ENCODE measurements around the gene GRPR. TPM values are rescaled to one million over a fixed set of nuclear protein-coding genes. Genes with fewer than 3 reads are reported as not detected.

Gene GRPR
- total and polyA plus RNA-seq, 10 of the 15 experiments (the other 5 are each of a cell fraction or from before 2014, with no cell fraction given), result 0.10 to 3.7 (median 0.21) TPM; not detected in 1

DNA sequence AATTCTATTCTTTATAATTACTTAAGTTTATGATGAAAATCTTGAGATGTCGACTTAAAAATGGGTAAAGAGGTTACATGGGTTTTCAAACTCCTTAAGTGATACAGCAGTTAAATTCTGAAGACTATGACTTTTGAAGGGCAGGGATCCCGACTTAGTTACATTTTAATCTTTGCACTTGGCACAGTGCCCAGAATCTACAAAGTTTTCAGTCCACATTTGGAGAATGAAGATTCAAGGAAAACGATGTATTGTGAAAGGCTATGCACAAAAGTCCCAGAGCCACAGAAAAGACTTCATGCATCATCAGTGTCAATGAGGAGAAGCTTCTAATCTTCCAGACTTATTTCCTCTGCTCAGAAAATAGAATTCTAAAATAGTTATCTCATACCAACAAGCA, 36.3 kb upstream of the GRPR start:
- H4K20me1 ChIP-seq (ENCODE audit: control insufficient read depth, insufficient read depth), result no peaks in the 10 kb centered on the region
- no peak overlapping the region for H3K27ac ChIP-seq (ENCODE audit: control insufficient read depth, insufficient read depth)
- H3K9ac ChIP-seq (ENCODE audit: control insufficient read depth, insufficient read depth, low read length), result no peak overlapping the region
- H3K27me3 ChIP-seq (replicated peaks in 1 of 2; ENCODE audit: control insufficient read depth in 2 of 2, insufficient read depth in 2 of 2, low read length in 1 of 2), result no peaks in the 10 kb centered on the region
- no peaks in the 10 kb centered on the region for H3K79me2 ChIP-seq (ENCODE audit: control insufficient read depth, insufficient read depth, low read length)
- H2AFZ ChIP-seq (ENCODE audit: control insufficient read depth, low read depth, low read length), result no peak overlapping the region
- H3K36me3 ChIP-seq (ENCODE audit: control insufficient read depth in 2 of 2, insufficient read depth in 2 of 2, low read length in 1 of 2), result no peaks in the 10 kb centered on the region
- ChIA-PET CTCF (no interaction called here), RAD21 (ENCODE audit: unreplicated experiment) (no interaction called here), SMC1A (ENCODE audit: uncharacterized antibody, unreplicated experiment) (no interaction called here), POLR2A (no interaction called here)
- H3K4me2 ChIP-seq (ENCODE audit: control insufficient read depth, insufficient read depth), result no peak overlapping the region
- intact Hi-C loops (cut with micrococcal nuclease; ENCODE audit: unreplicated experiment) (no loop called here), in situ Hi-C loops (cut with MboI) (no loop called here)
- DNase-seq (ENCODE audit: low read depth, low spot score) (no peak), ATAC-seq (no peak), FAIRE-seq (no peak)
- WGBS (ENCODE audit: insufficient coverage, insufficient replicate concordance, low lambda C conversion rate, missing lambda C conversion rate), result 1% methylated on average over 3 of the region's 3 CpGs
- H3K4me1 ChIP-seq (ENCODE audit: control insufficient read depth, insufficient read depth, low read length), result no peaks in the 10 kb centered on the region
- BruUV-seq (replicated peaks), result no TSS peak
- H3K9me3 ChIP-seq (replicated peaks; ENCODE audit: control insufficient read depth, insufficient read depth, low read length), result no peaks in the 10 kb centered on the region
- H3K4me3 ChIP-seq, result no peak overlapping the region
- TF ChIP-seq, protein P1, sequence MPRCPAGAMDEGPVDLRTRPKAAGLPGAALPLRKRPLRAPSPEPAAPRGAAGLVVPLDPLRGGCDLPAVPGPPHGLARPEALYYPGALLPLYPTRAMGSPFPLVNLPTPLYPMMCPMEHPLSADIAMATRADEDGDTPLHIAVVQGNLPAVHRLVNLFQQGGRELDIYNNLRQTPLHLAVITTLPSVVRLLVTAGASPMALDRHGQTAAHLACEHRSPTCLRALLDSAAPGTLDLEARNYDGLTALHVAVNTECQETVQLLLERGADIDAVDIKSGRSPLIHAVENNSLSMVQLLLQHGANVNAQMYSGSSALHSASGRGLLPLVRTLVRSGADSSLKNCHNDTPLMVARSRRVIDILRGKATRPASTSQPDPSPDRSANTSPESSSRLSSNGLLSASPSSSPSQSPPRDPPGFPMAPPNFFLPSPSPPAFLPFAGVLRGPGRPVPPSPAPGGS (IDR thresholded peaks at IDR 0.05; ENCODE audit: borderline replicate concordance, insufficient read depth, low read depth, low read length, poor library complexity, severe bottlenecking), result no peak
- TF ChIP-seq SPI1 (IDR thresholded peaks at IDR 0.05; ENCODE audit: borderline replicate concordance, insufficient read depth, low read depth, low read length) (no peak), MEF2B (IDR thresholded peaks at IDR 0.05; ENCODE audit: partially characterized antibody, poor library complexity, severe bottlenecking) (no peak), NFIC (IDR thresholded peaks at IDR 0.05; ENCODE audit: low read depth, low read length) (no peak), MTA3 (IDR thresholded peaks at IDR 0.05; ENCODE audit: borderline replicate concordance, low read length) (no peak), TAF1 (IDR thresholded peaks at IDR 0.05; ENCODE audit: borderline replicate concordance, low read depth, low read length) (no peak), IKZF2 (IDR thresholded peaks at IDR 0.05) (no peak), PAX5 (IDR thresholded peaks at IDR 0.05; ENCODE audit: borderline replicate concordance, low read depth, low read length) (no peak), RELA (IDR thresholded peaks at IDR 0.05; ENCODE audit: borderline replicate concordance, partially characterized antibody) (no peak), SREBF2 (IDR thresholded peaks at IDR 0.05; ENCODE audit: low read length) (no peak), WRNIP1 (IDR thresholded peaks at IDR 0.05; ENCODE audit: borderline replicate concordance, low read depth, low read length) (no peak), SMAD1 (IDR thresholded peaks at IDR 0.05; ENCODE audit: low read depth, partially characterized antibody) (no peak), MTA2 (IDR thresholded peaks at IDR 0.05; ENCODE audit: low read depth) (no peak), POLR2AphosphoS2 (IDR thresholded peaks at IDR 0.05; ENCODE audit: low read depth, low read length) (no peak)
- TF ChIP-seq, protein P2, sequence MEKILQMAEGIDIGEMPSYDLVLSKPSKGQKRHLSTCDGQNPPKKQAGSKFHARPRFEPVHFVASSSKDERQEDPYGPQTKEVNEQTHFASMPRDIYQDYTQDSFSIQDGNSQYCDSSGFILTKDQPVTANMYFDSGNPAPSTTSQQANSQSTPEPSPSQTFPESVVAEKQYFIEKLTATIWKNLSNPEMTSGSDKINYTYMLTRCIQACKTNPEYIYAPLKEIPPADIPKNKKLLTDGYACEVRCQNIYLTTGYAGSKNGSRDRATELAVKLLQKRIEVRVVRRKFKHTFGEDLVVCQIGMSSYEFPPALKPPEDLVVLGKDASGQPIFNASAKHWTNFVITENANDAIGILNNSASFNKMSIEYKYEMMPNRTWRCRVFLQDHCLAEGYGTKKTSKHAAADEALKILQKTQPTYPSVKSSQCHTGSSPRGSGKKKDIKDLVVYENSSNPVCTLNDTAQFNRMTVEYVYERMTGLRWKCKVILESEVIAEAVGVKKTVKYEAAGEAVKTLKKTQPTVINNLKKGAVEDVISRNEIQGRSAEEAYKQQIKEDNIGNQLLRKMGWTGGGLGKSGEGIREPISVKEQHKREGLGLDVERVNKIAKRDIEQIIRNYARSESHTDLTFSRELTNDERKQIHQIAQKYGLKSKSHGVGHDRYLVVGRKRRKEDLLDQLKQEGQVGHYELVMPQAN (conservative IDR thresholded peaks at IDR 0.05), result no peak
- TF ChIP-seq, protein P3, sequence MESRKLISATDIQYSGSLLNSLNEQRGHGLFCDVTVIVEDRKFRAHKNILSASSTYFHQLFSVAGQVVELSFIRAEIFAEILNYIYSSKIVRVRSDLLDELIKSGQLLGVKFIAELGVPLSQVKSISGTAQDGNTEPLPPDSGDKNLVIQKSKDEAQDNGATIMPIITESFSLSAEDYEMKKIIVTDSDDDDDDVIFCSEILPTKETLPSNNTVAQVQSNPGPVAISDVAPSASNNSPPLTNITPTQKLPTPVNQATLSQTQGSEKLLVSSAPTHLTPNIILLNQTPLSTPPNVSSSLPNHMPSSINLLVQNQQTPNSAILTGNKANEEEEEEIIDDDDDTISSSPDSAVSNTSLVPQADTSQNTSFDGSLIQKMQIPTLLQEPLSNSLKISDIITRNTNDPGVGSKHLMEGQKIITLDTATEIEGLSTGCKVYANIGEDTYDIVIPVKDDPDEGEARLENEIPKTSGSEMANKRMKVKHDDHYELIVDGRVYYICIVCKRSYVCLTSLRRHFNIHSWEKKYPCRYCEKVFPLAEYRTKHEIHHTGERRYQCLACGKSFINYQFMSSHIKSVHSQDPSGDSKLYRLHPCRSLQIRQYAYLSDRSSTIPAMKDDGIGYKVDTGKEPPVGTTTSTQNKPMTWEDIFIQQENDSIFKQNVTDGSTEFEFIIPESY (IDR thresholded peaks at IDR 0.05), result no peak
- TF ChIP-seq, protein P4, sequence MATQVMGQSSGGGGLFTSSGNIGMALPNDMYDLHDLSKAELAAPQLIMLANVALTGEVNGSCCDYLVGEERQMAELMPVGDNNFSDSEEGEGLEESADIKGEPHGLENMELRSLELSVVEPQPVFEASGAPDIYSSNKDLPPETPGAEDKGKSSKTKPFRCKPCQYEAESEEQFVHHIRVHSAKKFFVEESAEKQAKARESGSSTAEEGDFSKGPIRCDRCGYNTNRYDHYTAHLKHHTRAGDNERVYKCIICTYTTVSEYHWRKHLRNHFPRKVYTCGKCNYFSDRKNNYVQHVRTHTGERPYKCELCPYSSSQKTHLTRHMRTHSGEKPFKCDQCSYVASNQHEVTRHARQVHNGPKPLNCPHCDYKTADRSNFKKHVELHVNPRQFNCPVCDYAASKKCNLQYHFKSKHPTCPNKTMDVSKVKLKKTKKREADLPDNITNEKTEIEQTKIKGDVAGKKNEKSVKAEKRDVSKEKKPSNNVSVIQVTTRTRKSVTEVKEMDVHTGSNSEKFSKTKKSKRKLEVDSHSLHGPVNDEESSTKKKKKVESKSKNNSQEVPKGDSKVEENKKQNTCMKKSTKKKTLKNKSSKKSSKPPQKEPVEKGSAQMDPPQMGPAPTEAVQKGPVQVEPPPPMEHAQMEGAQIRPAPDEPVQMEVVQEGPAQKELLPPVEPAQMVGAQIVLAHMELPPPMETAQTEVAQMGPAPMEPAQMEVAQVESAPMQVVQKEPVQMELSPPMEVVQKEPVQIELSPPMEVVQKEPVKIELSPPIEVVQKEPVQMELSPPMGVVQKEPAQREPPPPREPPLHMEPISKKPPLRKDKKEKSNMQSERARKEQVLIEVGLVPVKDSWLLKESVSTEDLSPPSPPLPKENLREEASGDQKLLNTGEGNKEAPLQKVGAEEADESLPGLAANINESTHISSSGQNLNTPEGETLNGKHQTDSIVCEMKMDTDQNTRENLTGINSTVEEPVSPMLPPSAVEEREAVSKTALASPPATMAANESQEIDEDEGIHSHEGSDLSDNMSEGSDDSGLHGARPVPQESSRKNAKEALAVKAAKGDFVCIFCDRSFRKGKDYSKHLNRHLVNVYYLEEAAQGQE (IDR thresholded peaks at IDR 0.05; ENCODE audit: low read depth, low read length), result no peak
